ENCODE data around the gene KRT86.
"Not testable (repeated sequence)": the region's sequence is repeated elsewhere in the genome, so short reads cannot be mapped to it uniquely, and the experiment has no call there.

KRT86 gene

DNA sequence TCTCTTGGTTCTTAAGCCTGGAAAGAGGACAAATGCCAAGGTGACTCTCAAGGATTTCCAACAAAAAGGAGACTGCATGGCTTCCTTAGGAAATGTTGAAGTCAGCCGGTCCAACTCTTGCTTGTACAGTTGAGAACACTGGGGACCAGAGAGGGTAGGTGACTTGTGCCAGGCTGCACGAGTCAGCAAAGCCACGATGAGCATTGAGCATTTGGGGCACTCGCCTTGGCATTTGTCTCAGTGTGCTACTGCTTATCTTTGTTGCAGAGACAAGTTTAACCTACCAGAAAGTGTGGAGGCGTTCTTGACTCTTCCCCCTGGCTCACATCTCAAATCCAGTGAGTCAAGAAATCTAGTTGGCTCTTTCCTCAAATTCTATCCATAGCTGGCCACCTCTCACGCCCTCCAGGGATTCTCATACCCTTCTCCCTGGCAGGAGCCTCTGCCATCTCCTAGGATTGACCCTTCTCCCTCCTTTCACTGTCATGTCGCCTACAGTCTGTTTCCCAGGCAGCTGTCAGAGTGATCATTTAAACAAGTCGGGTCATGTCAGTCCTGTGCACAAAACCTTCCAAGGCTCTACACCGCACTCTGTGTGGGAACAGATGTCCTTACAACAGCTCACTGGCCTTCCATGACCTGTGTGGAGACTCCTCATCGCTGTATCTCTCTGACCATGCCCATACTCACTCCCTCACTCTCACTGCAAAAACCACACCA is 64.0 kb downstream of the KRT86 start:
- no peak for DNase-seq (ENCODE audit: low read depth)

DNA sequence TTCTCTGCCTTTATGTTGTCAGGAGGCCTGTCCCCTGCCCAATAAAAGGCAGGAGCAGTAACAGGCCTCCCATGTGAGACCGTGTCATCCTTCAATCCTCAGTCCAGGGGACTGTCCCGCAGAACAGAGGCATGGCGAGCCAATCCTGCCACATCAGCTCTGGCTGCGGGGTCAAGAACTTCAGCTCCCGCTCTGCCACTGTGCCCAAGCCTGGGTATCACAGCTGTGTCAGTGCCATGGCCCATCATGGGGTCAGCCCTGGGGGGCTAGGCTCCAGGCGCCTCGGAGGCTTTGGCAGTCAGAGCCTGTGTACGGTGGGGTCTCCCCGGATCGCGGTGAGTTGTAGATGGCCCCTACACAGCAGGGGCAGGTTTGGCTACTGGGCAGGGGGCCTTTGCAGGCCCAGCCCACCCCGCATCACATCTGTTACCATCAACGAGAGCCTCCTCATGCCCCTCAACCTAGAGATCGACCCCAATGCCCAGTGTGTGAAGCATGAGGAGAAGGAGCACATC is 66.7 kb downstream of the KRT86 start:
- DNase-seq (ENCODE audit: low read depth) = no peak

DNA sequence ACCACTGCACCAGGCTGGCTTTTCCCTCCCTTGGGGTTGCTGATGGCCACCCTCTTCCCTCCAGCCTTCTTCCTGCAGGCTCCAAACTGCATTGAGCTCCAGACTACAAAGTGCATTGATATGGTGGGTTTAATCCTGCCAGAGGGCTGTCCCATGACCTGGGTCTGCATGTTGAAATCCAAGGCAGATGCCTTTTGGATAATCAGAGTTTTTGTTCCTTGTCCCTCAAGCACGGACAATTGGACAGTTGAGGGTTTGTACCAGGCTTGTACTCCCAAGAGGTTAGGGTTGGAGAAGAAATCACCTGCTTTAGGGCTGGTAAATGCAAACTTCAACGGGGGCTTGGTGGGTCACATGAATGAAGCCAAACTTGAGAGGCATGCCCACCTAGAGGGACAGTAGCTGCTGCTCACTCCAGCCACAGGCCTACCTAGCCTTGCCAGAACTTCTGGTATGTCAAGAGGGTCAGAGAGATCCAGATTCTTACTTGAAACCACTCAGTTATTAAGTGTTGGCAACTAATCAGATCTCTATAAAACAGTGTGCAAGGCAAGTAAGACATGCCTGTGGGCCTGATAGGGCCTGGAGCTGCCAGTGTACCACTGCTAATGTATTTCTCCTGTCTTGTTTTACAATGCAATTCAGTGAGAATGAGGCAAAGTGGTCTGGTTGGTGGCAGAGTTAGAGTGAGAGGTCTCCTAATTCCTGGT is 68.5 kb downstream of the KRT86 start:
- no peak for DNase-seq (ENCODE audit: low read depth)

DNA sequence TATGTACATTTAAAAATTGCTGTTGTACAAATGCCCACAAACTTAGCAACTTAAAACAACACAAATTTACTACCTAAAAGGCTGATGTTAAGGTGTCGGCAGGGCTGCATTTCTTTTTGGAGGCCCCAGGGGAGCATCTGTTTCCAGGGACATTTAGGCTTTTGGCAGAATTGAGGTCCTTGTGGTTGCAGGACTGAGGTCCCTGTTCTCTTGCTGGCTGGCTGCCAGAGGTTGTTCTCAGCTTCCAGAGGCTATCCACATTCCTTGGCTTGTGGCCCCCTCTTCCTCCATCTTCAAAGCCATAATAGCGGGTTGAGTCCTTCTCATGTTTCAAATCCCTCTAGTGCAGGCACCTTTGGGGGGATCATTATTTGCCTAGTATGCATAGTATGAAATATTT is 69.1 kb downstream of the KRT86 start:
- no peak for DNase-seq (ENCODE audit: low read depth)

DNA sequence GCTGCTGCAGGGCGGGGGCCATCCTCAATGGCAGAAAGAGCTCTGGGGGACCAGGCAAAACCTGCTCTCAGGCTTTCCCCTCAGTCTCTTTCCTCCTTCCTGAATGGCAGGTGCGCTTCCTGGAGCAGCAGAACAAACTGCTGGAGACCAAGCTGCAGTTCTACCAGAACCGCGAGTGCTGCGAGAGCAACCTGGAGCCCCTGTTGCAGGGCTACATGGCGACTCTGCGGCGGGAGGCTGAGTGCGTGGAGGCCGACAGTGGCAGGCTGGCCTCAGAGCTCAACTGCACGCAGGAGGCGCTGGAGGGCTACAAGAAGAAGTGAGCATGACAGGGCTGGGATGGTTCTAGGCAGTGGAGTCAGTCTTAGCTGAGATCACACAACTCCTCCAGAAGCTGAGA is 69.7 kb downstream of the KRT86 start:
- no peak for DNase-seq (ENCODE audit: low read depth)

DNA sequence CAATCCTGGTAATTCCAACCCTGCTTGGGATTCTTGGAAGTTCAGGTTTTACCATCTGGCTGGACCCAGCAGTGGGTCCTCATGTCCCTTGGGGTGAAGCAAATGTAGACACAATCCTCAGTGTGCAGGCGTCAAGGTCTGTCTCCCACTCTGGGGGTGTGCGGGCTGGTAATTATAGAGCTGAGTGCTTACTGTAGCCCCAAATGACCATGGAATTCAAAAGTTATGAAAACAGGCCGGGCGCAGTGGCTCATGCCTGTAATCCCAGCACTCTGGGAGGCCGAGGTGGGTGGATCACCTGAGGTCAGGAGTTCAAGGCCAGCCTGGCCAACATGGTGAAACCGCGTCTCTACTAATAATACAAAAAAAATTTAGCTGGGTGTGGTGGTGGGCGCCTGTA is 70.6 kb downstream of the KRT86 start:
- not testable (repeated sequence) for DNase-seq (ENCODE audit: low read depth)

DNA sequence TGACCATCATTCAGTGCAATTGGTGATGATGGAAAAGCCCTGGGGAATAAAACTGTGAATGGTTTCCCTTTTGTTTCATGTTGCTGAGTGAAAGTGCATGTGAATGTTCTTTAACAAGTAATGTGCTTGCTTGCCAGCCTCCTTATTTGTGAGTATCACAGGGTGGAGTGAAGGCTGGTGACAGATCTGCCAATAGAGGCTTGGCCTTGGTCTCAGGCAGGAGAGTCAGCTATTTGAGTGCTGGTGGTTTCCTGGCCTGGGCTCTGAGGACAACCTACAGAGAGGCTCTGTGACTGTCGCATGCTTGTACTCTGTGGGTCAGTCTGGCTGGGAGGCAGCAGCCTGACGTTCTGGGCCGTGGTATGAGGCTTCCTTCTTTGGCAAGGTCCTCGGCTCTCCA is 72.1 kb downstream of the KRT86 start:
- no peak for DNase-seq (ENCODE audit: low read depth)

DNA sequence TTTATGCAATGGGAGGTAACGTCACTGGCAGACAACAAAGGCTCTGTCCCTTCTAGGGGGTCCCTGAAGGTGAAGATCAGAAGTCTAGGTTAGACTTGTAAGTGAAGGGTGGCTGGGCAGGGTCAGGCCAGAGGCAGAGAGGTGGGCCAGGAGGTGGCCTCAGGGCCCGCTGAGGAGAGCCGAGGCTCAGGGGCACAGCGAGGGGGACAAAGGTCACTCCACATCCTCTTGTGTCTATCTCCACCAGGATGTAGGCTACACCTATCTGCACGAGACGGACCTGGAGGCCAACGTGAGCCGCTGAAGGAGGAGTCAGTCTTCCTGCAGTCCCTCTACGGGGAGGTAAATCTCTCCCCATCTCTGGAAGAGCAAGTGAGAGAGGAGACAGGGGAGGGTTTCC is 72.6 kb downstream of the KRT86 start:
- DNase-seq (ENCODE audit: low read depth) = no peak

DNA sequence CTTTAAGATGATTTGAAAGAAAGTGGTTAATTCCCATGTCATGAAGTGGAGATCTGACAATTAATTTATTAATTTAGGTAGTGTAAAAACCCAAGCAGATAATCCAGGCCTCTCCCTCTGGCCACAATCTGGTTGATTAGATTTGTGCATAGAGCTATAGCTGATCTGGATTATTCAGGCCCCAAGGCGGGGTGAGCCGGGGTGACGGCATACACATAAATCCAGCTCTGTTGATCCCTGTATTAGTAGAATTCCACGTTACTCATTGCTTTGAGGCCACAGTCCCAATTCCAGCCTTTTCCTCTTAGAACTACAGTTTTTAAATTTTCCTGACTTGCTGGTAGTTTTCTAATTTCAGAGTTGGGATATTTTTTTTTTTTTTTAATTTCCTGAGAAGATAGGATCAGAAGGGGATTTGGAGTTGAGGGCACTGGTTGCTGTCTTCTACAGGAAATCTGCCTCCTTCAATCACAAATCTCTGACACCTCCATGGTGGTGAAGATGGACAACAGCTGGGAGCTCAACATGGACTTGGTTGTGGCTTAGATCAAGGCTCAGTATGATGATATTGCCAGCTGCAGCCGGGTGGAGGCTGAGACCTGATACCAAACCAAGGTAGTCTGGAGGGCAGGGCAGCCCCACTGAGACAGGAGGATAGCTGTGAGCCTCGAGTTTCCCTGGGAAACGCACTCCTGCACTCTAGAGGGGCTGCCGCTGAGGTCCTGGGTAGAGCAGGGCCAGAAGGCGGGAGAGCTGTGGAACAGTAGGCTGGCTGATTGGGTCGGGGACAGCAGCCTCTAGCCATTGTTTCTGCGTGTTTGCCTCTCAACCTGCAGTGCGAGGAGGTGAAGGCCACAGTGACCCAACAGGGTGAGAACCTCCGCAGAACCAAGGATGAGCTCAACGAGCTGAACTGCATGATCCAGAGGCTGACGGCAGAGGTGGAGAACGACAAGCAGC is 73.4 kb downstream of the KRT86 start:
- no peak for DNase-seq (ENCODE audit: low read depth)

DNA sequence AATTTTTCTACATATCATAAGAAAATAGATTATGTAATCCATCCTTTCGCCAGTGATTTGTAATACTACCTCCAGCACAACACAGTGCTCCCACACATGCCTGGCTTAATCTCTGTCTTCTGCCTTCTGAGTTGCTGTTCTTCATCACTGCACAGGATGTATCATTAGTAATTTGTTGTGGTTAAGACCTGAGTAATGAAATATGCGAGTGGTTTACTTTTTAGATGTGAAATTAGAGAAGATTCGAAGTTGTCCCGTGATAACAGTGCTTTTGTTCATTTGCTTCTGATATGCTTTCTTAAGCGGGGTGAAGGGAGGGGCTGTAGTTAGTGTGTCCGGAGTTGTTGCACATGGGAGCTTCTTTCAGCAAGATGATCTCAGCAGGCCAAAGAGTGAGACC is 74.8 kb downstream of the KRT86 start:
- peak; percentile 67 for DNase-seq (ENCODE audit: low read depth)

DNA sequence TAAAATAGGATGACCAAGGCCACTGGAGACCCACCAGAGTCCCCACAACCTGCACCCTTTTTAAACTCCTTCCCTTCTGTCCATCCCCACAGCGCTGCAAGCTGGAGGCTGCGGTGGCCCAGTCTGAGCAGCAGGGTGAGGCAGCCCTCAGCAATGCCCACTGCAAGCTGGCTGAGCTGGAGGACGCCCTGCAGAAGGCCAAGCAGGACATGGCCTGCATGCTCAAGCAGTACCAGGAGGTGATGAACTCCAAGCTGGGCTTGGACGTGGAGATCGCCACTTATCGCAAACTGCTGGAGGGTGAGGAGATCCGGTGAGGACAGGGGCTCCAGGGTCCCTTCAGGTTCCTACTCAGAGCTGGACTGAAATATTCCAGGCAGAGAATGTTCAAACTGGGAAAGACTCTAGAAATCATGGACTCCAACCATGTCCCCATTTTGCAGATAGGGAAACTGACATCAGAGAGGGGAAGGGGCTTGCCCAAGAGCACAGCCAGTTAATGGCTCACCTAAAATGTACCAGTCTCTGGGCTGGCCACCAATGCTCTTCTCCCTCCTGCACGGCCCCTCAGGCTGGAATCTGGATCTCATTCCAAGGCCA is 75.7 kb downstream of the KRT86 start:
- no peak for DNase-seq (ENCODE audit: low read depth)

DNA sequence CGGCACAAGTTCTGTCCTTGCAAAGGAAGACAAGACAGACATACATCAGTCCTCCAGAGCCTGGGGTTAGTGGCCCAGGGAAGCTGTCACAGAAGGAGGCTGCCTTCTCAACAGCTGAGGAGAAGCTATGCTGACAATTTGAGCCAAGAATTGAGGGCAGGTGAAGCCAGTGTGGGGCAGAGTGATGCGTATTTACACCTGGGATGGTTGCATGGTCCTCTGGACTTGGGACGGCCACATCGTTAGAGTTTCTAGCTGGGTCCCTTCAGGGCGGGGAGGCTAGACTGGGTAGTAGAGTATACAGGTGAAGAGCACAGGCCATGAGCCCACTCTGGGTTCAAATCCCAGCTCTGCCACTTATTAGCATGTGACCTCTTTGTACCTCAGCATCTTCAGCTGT is 76.3 kb downstream of the KRT86 start:
- DNase-seq (ENCODE audit: low read depth) = no peak

DNA sequence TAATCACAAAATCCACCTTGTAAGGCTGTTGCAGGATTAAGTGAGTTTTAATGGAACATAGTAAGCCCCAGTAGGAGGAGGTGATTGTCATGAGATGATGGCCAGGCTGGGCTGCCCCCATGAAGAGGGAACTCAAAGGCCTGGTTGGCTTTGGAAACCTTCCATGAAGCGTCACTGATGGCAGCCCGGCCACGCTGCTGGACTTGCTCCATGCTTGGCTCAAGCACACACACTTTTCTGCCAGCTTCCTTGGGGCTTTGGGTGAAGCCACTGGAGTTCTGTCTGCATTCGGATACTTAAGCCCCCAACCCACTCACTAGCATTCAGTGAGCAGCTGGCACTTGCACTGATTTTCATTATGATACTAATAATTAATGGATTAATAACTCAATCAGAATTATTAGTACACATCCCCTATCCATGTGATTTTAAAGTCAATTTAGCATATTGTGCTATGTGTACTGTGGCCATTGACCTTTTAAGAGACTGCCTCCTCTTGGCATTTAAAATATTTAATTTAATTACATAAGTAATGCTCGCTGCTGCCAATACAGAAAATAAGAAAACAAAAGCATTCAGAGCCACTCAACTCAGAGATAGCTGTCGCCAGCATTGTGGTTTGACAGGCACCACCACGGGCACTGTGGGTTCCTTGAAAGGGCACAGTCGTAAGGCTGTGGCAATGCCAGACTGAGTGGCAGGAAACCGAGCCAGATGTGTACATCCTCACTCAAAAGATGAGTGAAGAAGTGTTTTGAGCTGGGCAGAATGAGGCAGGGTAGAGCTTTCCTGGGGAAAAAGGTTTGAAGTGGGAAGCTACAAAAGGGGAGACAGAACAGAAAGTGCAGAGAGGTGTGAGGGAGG is 77.0 kb downstream of the KRT86 start:
- no peak for DNase-seq (ENCODE audit: low read depth)

DNA sequence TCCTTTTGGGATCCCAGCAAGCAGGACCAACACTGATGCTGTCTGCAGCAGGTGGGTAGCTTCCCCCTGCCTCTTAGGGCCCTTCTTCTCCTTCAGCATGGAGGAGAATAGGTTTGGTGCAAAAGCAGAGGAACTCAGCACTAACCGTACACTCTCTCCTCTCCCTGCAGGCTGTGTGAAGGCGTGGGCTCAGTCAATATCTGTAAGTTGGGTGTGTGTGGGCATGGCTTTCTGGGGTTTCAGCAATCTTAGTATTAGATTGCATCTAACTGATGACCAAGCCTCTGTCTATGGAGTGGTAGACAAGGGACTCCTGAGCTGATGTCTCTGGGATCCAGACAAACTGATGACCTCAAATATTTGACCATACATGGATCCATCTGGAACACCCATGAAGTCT is 78.5 kb downstream of the KRT86 start:
- no peak for DNase-seq (ENCODE audit: low read depth)

DNA sequence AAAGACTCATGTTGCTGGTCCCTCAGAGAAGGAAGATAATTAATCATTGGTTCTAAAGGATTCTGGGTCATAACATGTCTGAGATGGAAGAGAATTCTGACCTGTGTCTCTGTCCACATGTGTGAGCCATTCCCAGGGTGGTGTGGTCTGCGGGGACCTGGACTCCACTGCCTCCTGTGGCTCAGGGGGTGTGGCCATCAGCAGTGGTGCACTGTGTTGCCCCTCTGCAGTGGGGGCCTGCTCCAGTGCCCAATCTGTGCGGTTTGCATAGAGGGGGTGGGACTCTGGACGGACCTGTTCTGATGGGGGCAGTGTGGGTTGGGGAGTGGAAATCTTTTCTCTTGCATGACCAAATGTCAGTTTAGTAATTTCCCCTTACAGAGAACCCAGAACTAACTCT is 79.3 kb downstream of the KRT86 start:
- no peak for DNase-seq (ENCODE audit: low read depth)

DNA sequence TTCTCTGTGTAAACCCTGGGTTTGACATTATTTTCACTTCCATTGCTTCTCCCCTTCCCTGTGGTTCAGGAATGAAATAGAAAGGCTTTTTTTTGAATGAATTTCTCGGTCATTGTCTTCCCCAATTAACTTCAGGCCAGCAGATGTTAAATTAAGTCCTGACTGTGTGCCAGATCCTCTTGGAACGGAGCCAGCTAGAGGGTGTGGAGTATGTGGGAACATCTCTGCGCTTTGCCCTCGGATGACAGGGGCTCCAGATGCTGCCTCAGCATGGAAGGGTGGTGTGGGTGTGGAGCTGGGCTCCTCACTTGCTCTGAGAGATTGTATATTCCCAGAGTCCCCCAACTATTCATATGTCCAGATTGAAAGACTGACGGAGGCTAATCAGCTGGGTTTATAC is 79.8 kb downstream of the KRT86 start:
- DNase-seq (ENCODE audit: low read depth) = no peak

DNA sequence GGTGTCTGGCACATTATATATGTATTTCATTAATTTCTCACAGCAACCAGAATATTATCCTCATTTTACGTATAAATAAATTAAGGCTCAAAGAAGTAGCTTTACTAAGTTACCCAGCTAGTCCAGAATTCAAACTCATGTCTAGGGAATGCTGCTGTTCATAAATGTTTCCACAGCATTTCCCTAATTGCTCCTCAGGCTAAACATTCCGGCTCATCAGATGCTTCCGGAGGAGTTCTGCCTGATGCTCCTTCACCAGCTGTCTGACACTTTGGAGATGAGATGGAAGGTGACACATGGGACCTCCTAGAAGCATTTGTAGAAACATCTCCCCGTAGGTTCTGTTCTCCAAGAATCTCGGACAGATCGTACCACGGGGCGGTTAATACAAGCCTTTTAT is 80.7 kb downstream of the KRT86 start:
- DNase-seq (ENCODE audit: low read depth) = peak; percentile 47

DNA sequence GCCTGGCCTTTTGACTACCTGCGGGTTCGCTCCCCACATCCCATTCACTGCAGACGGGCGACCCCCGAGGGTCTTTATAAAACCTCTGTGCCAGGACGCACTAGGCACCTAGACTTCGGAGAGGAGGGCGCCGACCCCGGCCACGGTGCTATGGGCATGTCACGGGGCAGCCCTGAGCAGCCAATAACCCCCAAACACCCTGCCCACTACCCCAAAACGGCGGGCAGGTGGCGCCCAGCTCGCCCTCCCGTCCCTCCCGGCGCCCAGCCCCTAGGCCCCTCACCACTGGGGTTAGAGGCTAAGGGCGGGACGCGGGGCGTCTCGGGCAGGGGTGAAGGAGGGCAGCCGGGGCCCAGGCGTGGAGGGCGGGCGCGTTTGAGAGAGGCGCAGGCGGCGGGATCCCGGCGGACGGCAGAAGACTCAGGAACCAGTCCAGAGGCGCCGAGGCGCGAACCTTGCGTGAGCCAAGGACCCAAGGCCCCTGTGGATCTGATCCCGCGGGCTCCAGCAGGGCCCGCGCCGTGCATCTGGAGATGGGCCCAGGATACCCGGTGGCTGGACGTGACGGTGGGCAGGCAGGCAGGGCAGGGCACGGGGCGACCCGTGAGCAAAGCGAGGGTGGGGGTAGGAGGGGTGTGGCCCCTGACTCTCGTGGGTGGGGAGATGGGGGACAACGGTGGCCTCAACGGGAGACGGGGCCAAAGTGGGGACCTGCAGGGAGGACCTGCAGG is 81.8 kb downstream of the KRT86 start:
- DNase-seq (ENCODE audit: low read depth) = no peak

DNA sequence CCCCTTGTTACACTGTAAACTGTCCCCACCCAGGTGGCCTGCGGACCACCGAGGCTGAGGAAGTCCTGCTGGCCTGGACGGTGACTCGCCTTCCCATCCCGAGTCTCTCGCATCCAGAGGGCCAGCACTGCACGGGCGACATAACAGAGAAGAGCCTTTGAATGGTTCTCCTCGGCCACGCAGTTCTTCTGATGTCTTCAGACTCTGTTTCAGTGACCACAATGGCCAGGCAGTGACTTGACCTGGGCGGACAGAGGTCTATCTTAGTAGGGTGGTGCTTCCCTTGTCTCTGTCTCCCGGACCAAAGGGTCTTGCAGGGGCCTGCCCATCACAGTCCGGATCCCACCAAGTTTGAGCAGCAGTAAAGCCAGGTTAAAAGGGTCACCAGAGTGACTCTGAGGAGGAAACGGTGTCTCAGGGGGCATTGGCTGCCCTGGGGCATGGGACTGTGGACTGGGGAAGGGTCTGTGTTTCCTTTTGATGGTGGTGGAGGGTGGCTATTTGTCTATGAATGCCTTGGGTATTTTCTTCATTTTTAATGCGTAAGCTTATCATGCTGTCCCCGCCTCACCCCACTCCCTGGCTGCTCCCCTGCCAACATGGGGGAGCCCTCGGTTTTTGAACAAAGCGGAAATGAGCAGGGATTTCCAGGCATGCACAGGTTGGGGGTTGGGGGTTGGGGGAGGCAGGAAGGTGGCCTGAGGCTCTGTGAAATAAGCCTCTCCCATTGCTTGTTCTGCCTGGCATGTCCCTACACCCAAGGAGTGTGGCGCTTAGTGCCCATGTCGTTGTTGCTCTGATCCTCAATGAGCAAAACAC is 82.5 kb downstream of the KRT86 start:
- DNase-seq (ENCODE audit: low read depth) = no peak

Measured in ELR (cell line).